ENCODE data around the gene SLC4A1AP.

SLC4A1AP gene

GRCh38 chr2:27742571-27742970 is 78.9 kb downstream of the SLC4A1AP start:
- no peak for FAIRE-seq

More at GRCh38 chr2:27742571-27742970, 78.9 kb downstream of the SLC4A1AP start:
- no peak for TF ChIP-seq POLR2A (IDR thresholded peaks at IDR 0.05; ENCODE audit: low read depth, low read length)
- DNase-seq (ENCODE audit: insufficient read length, low spot score) = no peak

Data from H54 (cell line).